ENCODE data around the gene BCL7C.
"Not testable (repeated sequence)": the region's sequence is repeated elsewhere in the genome, so short reads cannot be mapped to it uniquely, and the experiment has no call there.

The BCL7C gene

GRCh38 chr16:30860729-30861128 lies 33.1 kb downstream of the BCL7C start:
- not testable (repeated sequence) for DNase-seq

DNA sequence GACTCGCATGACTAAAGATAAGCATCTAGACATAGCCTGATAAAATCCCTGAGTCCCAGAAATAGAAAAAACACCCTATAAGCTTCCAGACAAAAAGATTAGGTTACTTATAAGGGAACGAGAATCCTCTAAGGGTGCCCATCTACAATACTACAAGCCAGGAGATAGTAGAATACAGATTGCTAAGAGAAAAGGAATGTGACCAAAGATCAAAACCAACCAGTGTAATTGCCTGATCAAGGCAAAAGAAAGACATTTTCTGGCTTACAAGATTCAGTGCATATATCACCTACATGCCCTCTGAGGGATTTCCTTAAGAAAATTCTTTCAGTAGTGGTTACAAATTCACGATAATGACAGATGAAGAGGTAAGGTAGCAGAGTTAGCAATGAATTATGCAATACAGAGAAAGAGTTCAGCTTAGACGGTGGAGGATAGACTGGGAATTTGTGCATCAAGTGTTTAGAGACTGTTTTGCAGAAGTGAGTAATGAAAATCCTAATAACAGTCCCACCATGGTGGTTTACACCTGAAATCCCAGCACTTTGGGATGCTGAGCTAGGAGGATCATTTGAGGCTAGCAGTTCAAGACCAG lies 35.0 kb downstream of the BCL7C start:
- DNase-seq: no peak

- no peak for DNase-seq
These were observed 35.8 kb downstream of the BCL7C start for GRCh38 chr16:30858111-30858495.

GRCh38 chr16:30853758-30854157 lies 40.1 kb downstream of the BCL7C start:
- DNase-seq: no peak

DNA sequence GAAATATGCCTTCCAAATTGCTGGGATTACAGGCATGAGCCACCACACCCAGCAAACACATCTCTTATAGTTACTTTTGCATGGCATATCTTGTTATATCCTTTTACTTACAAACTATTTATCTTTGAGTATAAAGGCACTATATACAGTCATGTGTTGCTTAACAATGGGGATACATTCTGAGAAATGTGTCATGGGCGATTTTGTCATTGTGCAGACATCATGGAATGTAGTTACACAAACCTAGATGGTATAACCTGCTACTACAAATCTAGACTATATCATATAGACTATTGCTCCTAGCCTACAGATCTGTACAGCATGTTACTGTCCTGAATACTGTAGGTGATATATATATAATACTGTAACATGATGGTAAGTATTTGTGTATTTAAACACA lies 43.6 kb downstream of the BCL7C start:
- no peak for DNase-seq

GRCh38 chr16:30846649-30847402 lies 47.1 kb downstream of the BCL7C start:
- no peak for DNase-seq

GRCh38 chr16:30844671-30845449 lies 49.0 kb downstream of the BCL7C start:
- peak in 1 of 2 experiments; percentile 10 for DNase-seq

GRCh38 chr16:30844346-30844670 lies 49.6 kb downstream of the BCL7C start:
- DNase-seq: no peak

GRCh38 chr16:30843501-30843900 lies 50.4 kb downstream of the BCL7C start:
- DNase-seq: no peak

DNA sequence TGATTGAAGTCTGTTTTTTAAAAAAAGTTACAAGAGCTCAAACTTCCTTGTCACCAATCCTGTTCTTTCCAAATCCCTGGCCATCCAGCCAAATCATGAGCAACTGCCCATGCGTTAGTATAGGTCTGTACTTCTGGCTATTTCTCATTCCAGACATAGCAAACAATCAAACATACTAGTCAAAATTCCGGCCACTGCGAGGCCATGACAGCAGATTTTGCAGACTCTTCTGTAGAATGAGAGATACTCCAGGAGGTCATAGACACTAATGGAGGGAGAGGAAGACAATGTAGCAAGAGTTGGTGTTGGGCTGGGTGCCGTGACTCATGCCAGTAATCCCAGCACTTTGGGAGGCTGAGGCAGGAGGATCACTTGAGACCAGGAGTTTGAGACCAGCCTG lies 50.9 kb downstream of the BCL7C start:
- no peak for DNase-seq

DNA sequence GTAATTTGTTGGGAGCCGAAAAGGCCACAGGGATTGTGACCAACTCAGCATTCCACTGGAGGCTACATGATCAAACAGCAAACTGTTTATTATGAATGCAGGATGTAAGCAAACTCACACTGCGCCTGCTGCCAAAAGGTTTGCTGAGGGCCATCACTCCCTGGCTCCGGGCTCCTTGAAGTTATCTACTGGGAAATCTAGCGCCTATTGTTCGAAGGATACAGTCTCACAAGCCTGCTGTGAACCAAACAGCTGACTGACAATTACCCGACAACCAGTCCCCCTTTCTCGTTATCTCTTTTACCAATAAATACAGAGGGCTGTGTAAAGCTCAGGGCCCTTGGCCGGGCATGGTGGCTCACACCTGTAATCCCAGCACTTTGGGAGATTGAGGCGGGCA lies 52.5 kb downstream of the BCL7C start:
- no peak for DNase-seq

DNA sequence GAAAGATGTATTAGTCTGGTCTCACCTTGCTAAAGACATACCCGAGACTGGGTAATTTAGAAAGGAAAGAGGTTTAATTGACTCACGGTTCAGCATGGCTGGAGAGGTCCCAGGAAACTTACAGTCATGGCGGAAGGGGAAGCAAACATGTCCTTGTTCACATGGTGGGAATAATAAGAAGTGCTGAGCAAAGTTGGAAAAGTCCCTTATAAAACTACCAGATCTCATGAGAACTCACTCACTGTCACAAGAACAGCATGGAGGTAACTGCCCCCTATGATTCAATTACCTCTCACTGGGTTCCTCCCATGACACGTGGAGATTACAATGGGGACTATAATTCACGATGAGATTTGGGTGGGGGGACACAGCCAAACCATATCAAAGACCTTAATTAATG lies 53.3 kb downstream of the BCL7C start:
- DNase-seq: no peak

DNA sequence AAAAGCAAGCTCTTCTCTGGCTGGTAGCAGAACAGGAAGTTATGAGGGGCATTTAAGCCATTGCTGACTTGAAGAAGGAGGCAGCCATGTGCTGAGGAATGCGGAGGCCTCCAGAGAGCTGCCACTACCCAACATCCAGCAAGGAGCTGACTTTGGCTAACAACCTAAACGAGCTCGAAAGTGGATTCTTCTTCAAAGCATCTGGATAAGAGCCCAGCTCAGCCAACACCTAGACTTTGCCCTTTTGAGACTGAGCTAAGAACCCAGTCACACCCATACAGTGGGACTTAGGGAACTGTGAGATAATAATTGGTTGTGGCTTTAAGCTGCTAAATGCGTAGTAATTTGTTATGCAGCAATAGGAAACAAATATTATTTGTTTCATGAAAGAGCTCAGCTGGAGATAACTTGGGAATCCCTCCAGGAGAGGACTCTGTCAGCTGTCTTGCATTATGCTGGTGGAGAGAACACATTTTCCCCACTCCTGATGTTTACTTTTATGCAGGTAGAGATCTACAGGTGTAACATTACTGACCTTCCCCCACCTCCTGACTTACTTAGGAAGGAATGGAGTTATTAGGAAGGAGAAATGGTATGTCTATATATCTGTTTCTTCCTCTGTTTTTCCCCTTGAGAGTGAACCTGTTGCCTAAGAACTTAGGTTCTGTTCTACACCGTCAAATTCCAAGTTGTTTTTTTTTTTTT lies 54.2 kb downstream of the BCL7C start:
- no peak for DNase-seq

GRCh38 chr16:30838876-30839471 lies 54.9 kb downstream of the BCL7C start:
- no peak for DNase-seq

DNA sequence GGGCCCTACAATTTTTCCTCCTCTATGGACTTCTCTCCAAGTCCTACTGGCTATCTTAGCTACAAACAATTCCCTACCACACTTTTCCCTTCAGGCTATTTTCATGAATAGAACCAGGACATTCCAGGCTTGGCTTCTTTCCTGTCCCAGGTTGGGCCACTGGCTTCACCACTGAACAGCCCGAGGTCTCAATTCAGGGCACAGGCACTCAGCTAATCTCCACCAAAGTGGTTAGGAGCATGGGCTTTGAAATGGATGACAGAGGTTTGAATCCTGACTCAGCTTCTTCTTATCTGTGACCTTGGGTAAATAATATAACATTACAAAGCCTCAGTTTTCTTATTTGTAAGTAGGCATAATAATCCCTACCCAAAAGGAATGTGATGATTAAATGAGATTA lies 56.0 kb downstream of the BCL7C start:
- no peak for DNase-seq

All from cerebellar nuclear complex (tissue), 1 donor.